ENCODE data around the gene RIMS1. TPM values are rescaled to one million over a fixed set of nuclear protein-coding genes. Genes with fewer than 3 reads are reported as not detected.

RIMS1 gene
- total RNA-seq, 1 donor from 2014 or later: 5.6 TPM

DNA sequence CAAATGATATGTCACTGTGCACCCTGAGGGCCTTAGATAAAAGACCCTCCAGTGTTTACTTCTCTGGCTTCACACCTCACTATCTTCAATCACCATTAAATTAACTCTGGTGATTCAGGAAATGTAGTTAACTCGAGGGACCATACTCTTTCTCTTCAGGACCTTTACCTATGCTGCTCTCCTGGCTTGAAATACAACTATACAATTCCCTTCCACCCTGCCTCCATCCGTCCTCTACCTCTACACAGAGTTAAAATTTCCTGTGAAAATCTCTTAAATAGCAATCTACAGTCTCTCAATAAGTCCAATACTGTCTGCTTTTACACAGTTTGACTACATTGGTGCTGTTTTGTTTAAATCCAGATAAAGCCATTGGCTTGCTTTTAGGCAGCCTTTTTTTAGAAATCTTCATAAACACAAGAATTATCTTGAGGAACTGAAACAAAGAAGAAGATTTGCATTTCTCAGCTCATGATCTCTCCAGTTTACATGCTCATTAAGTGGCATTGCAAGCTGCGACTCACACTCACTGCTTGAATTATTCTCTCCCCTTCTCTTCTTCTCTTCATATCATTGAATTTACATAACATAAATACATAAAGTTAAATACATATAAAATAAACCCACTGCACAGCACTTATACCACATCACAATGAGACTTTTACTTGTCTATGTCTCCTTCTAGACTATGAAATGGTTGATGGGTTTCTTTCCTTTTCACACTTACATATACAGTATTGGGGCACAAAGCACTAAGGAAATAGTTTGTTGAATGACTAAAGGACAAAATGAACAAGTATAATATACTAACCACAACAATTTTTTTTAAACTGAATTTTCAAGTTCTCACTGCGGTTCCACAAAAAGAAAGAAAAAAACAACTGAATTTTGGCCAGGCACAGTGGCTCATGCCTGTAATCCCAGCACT, 496.5 kb downstream of the RIMS1 start:
- TF ChIP-seq, protein P1, sequence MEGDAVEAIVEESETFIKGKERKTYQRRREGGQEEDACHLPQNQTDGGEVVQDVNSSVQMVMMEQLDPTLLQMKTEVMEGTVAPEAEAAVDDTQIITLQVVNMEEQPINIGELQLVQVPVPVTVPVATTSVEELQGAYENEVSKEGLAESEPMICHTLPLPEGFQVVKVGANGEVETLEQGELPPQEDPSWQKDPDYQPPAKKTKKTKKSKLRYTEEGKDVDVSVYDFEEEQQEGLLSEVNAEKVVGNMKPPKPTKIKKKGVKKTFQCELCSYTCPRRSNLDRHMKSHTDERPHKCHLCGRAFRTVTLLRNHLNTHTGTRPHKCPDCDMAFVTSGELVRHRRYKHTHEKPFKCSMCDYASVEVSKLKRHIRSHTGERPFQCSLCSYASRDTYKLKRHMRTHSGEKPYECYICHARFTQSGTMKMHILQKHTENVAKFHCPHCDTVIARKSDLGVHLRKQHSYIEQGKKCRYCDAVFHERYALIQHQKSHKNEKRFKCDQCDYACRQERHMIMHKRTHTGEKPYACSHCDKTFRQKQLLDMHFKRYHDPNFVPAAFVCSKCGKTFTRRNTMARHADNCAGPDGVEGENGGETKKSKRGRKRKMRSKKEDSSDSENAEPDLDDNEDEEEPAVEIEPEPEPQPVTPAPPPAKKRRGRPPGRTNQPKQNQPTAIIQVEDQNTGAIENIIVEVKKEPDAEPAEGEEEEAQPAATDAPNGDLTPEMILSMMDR (IDR thresholded peaks at IDR 0.05; ENCODE audit: unreplicated experiment): no peak
- no peak overlapping the region for H3K4me3 Mint-ChIP-seq (ENCODE audit: low read depth)
- no peak for DNase-seq (ENCODE audit: low spot score, unreplicated experiment)
- H3K27ac Mint-ChIP-seq: no peak overlapping the region
- H3K27me3 Mint-ChIP-seq: no peaks in the 10 kb centered on the region
- no peaks in the 10 kb centered on the region for H3K4me1 Mint-ChIP-seq (ENCODE audit: low read depth)
- no peaks in the 10 kb centered on the region for H3K36me3 Mint-ChIP-seq (ENCODE audit: insufficient read depth)
- H3K9me3 Mint-ChIP-seq (ENCODE audit: low read depth): peaks cover 3% of the 10 kb centered on the region

DNA sequence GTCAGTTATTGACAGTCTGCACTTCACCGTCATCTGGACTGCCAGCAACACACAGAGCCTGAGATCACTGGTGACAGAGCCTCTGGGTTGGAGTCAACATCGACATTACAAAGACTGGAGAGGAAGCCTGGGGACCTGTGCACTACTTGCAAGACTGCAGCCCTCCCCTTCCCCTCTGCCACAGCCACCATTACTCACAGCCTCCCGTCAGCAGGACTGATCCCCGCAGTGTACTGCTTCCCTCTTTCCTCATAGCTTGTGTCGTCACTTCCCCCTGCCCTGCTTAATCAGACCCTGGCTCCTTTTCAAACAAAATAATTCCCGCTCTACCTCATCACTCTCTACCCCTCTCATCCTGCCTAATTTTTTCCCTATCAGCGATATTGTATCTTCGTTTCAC, 500.0 kb downstream of the RIMS1 start:
- no peaks in the 10 kb centered on the region for H3K27me3 Mint-ChIP-seq
- H3K36me3 Mint-ChIP-seq (ENCODE audit: insufficient read depth): no peaks in the 10 kb centered on the region
- TF ChIP-seq, protein P1 (IDR thresholded peaks at IDR 0.05; ENCODE audit: unreplicated experiment): no peak
- peak overlapping the region; percentile 28 for H3K27ac Mint-ChIP-seq
- DNase-seq (ENCODE audit: low spot score, unreplicated experiment): no peak
- H3K4me3 Mint-ChIP-seq (ENCODE audit: low read depth): no peak overlapping the region
- no peaks in the 10 kb centered on the region for H3K4me1 Mint-ChIP-seq (ENCODE audit: low read depth)
- peaks cover 3% of the 10 kb centered on the region for H3K9me3 Mint-ChIP-seq (ENCODE audit: low read depth)

DNA sequence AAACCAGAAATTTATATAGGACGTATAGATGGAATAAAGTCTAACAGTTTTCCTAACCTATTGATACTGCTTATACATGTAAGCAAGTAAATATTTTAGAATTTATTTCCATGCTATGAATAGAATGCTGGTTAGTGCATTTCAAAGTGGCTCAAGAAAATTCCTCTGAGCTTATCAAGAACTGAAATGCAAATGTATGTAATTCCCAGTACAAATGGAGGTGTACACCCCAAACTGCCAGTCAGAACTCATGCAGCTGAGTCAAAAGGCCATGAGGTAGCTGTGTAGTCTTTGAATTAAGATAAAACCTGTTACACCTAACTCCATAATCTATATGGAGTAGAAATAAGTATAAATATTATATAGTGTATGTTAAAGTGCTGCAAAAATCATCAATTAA, 503.3 kb downstream of the RIMS1 start:
- no peaks in the 10 kb centered on the region for H3K36me3 Mint-ChIP-seq (ENCODE audit: insufficient read depth)
- TF ChIP-seq, protein P1 (IDR thresholded peaks at IDR 0.05; ENCODE audit: unreplicated experiment): no peak
- H3K4me3 Mint-ChIP-seq (ENCODE audit: low read depth): no peak overlapping the region
- no peak for DNase-seq (ENCODE audit: low spot score, unreplicated experiment)
- peaks cover 3% of the 10 kb centered on the region for H3K9me3 Mint-ChIP-seq (ENCODE audit: low read depth)
- no peaks in the 10 kb centered on the region for H3K27me3 Mint-ChIP-seq
- H3K27ac Mint-ChIP-seq: no peak overlapping the region
- no peaks in the 10 kb centered on the region for H3K4me1 Mint-ChIP-seq (ENCODE audit: low read depth)

DNA sequence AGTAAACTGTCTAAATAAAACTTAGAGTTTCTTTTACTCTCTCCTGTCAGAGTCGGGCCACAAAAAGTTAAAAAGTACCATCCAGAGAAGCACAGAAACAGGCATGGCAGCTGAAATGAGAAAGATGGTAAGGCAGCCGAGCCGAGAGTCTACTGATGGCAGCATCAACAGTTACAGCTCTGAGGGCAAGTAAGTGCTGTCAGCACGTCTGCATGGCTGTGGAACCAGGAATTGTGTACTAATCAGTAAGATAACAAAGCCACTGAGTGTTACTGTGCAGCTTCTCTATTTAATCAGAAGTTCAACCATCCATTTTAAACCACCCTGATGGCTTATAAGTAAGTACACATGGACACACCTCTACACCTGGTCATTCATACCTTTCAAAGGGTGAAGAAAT, 504.2 kb downstream of the RIMS1 start:
- Mint-ChIP-seq H3K27me3 (no peaks in the 10 kb centered on the region), H3K27ac (no peak overlapping the region), H3K4me1 (ENCODE audit: low read depth) (no peaks in the 10 kb centered on the region), H3K9me3 (ENCODE audit: low read depth) (peaks cover 3% of the 10 kb centered on the region), H3K4me3 (ENCODE audit: low read depth) (no peak overlapping the region), H3K36me3 (ENCODE audit: insufficient read depth) (no peaks in the 10 kb centered on the region)
- TF ChIP-seq, protein P1 (IDR thresholded peaks at IDR 0.05; ENCODE audit: unreplicated experiment): no peak
- no peak for DNase-seq (ENCODE audit: low spot score, unreplicated experiment)

DNA sequence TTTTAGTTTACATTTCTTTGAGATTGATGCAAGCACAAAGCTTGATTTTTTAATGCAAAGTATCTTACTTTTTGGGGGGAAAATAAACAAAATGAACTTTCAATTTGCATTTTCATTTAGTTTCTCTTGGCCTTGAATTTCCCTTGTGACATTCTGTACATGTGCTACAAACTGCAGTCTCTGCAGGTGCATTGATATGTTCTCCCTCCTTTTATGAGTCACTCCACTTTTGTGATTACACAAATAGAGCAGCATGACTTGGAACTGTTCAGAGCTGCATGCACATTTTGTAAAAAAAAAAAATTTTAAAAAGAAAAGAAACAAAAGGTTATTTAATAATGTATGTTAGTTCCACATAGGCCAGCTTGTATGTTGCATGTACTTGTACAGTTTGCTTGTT, 515.5 kb downstream of the RIMS1 start:
- DNase-seq (ENCODE audit: low spot score, unreplicated experiment): no peak
- Mint-ChIP-seq H3K36me3 (ENCODE audit: insufficient read depth) (no peaks in the 10 kb centered on the region), H3K27ac (no peak overlapping the region), H3K9me3 (ENCODE audit: low read depth) (no peaks in the 10 kb centered on the region), H3K4me1 (ENCODE audit: low read depth) (no peaks in the 10 kb centered on the region), H3K4me3 (ENCODE audit: low read depth) (no peak overlapping the region), H3K27me3 (no peaks in the 10 kb centered on the region)
- TF ChIP-seq, protein P1 (IDR thresholded peaks at IDR 0.05; ENCODE audit: unreplicated experiment): no peak
